HG02759 (cell line): Measurements from ENCODE around the gene NALCN.

Experiments used
- ATAC-seq: cut with Tn5 transposase; IDR thresholded peaks from one replicate; pipeline ENCODE4 v1.9.1; 2021; ENCODE audit warnings: mild to moderate bottlenecking, moderate library complexity; ENCODE audit not compliant: unreplicated experiment

The NALCN gene

DNA sequence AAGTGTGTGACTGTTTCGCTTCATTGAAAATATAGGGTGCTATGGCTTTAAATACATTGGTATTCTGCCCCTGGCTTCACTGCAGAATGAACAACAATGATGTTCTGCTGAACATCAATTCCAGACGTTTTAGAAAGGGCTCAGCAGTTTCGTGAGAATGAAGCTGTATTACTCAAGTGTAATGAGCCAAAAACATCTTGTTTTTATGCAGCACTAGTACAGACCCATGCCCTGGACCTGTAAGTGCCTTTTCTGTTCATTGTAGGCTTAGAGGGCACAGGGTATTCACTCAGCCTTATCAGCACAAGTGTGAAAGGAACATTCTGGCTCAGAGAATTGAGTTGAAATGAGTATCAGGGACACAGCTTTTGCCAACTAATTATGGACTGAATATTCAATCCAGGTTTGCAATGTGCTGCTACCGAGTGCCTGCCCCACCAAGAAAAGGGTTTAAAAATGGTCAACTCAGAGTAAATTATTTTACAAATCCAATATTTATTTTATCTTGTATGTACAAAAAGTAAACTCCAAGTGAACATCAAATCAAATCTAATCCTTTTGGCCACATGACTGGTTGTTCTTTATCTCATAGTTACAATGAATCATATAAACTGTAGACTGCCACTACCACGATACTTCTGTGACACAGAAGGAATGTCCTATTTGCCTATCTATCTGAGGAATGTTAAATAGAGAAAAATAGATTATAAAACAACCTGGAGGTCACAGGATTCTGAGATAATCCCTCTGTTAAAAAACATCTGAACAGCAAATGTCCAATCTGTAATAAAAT lies 362.8 kb downstream of the NALCN start:
- no peak for ATAC-seq

DNA sequence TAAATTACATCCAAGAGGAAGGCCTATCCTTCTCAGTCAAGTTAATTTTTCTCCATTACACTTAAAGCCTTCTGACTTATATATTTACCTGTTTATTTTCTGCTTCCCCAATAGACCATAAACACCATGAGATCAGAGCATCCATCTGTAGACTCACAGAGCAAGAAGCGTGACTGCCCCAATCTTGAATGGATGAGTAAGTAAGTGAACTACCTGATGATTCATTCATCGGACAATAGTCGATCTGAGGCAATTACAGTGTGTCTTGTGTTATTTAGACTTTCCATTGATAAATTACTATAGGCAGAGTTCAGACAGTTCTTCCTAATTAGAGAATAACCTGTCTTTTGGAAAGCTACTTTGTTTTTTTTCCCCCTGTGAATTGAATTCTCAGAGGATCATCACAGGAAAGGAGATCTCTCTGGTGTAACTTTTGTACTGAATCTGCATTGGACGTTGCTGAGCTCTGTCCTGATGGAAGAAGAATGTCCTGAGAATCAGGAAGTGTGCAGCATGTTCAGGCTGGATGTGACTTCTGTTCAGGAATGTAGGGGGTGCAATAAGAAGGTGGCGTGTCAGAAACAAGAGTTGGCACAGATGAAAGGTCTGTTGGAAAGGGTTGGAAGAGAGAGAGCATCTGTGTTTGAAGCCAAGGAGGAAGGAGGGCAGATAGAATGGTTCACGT lies 367.0 kb downstream of the NALCN start:
- no peak for ATAC-seq

DNA sequence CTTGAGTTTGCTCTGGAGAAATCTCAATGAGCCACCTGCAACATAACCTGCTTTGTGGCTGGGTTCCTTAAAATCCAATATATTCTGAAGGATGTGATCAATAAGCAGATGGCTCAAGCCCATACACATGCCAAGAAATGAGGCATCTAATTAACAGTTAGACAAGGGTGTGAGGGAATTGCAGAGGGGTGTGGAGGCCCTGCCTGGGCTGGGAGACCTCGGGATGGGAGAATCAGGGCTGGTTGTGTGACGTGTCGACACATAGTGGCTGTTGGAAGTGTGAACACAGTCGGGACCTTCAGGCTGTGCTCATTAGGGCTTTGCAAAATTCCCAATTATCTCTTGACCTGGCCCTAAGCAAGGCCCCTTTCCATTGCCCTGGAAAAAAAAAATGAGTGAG lies 379.8 kb downstream of the NALCN start:
- ATAC-seq, result no peak

DNA sequence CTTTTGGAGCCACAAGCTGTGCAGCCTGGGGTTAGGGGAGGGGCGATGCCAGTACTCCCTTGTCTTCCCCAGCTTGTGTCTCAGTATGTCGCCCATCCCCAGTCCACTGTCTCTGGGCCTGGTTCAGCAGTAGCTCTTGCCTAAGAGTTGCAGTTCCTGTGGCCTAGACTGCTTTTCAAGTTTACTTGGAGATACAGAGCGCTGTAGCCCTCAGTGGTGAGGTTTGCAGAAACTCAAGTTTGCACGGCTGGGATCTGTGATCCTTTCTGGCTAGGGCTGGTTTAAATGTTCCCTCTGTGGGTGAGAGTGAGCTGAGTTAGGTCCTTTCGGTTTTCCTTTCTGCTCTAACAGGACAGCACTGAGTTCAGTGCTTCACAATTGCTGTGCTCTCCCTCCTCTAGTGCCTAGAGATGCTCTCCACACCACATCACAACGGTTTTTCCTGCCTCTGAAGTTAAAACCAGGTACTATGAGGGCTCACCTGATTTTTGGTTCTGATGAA lies 381.1 kb downstream of the NALCN start:
- ATAC-seq, result no peak

DNA sequence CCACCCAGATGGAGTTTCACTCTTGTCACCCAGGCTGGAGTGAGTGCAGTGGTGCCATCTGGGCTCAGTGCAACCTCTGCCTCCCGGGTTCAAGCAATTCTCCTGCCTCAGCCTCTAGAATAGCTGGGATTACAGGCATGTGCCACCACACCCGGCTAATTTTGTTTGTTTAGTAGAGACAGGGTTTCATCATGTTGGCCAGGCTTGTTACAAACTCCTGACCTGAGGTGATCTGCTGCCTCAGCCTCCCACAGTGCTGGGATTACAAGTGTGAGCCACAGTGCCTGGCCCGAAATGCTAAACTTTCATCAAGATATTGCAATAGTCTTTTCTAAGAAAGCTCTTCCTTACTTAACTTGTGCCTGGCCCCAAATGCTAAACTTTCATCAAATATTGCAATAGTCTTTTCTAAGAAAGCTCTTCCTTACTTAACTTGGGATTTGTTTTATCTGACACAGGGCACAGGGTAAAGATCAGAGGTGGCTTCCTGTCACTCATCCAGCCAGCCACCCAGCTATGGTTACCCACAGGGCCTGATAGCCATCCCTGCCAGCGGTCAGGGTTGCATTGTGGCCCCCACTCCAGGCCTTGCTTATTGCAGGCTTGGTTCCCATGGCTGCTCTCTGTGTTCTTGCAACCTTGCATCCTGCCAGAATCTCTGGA lies 389.4 kb downstream of the NALCN start:
- ATAC-seq, result no peak

DNA sequence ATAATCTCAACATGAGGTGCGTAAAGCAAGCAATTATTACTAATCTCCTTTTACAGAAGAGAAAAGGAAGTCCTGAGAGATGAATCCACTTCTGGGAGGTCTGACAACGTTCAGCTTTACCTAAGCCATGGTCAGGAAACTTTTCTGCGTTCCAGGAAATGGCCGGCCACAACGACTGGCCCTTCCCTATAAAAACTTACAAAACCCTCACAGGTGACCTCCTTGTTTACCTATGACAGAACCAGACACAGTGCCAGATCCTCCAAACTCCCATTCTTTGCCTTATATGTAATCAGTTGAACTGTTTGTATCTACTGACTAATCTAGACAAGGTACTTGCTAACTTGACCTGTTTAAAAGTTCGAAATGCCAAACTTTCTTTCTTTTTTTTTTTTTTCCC lies 390.0 kb downstream of the NALCN start:
- ATAC-seq, result no peak

DNA sequence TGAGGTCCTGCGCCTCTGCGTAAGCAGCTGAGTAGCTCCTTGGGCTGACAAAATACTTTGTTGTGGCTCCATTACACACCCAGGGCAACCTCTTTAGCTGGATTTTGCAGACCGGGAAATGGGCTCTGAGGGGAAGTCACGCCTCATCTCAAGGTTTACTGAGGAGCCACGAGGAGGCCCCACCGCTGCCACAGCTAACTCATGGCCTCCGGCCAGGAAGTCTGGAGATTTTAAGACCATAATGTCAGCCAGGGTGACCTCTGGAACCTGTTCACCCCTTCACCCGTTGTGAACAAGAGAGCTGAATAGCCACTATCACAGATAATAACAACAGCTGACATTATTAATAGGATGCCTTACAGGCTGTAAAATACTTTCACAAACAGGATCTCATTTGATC lies 390.4 kb downstream of the NALCN start:
- no peak for ATAC-seq

DNA sequence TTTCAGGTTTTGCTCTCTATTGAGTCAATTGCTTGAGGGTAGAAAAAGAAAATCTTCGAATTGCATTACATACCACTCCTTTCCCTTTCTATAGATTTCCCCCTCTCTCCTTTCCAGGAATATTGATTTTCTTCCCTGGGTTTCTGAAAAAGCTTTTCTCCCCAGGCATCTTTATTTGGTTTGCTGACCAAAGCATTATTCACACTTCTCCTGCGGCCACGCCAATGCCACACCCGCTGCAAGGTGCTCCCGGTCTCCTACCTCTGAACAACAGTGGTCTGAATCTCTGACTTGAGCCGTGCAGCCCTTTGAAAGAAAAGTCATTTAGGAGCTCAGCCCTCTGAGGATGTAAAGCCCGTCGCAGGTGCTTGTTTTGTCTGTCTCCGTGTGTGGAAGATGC lies 390.8 kb downstream of the NALCN start:
- ATAC-seq, result no peak

DNA sequence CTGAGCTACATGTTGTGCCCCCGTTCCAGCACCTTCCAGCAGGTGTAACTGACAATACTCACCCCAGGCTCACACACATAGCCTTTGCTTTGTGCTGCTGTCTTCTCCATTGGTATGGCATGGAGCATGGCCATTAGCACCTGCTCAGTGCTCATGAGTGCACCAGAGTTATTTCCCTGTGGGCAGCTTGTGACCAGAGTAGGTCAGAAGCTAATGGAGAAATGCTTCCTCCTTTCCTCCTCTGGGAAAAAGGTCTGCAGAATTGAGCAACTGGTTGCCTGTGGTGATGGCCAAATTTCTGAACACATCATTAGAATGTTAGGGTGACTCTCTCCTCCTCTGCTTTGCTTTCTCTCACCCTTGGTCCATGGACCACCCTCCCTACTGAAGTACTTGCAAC lies 397.2 kb downstream of the NALCN start:
- ATAC-seq, result no peak

DNA sequence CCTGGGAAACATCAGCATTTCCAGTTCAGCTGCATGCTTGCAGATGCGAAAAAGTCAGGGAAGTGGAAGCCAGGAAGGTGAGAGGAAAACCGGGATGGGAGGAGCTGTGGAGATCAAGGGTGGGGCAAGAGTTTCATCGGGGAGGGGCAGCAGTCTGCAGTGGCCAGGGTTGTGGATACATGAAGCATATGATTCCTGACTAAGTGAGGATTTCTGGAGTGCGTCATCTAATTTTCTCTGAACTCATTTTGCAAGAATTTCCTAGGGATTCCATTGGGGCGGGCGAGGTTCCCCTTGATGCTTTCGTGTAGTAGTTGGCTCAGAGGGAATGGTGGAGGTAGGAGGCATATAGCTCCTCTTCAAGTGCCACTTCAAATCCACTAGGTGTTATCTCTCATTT lies 397.6 kb downstream of the NALCN start:
- ATAC-seq, result no peak

DNA sequence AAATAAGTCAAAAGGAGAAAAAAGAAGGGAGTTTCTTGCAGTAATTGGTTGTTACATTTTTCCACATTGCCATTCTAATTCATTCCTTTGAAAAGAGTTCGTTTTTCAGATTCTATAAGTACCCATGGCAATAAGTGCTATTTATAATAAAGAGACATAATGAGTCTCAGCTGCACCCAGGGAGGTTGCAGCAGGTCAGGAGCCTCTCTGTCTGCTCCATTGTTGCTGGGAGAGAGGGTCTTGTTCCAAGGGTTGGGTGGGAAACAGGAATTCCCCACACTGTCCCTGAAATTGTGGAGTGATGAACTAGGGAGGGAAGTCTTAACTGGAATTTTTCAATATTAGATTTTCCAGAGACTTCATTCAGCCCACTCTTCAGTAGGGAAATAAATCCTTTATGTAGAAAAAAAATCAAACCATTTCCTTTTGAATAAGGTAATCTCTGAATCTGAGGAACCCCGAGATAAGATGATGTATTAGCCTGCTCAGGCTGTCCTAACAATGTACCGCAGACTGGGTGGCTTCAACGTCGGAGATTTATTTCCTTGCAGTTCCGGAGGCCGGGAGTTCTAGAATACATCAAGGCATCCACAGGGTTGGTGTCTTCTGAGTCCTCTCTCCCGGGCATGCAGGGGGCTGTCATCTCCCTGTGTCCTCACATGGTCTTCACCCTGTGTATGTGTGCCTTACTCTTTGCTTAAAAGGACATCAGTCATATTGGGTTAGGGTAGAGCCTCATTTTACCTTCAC lies 399.0 kb downstream of the NALCN start:
- ATAC-seq, result no peak

DNA sequence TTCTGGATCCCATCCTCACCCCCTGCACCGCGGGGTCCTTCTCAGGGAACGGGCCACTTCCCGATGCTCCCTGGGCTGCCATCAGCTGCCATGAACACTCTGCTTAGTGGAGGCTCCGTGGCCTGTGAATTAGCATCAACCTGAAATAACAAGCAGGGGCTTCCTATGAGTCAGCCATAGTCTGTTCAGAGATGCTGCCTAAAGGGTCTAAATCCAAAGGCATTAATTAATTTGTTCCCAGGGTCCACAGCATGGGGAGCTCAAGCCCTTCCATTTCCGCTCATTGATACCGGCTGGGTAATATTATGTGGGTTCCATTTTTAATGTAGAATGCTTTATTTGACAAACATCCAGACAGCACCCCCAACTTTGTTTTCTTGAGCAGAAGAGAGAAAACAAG lies 399.8 kb downstream of the NALCN start:
- no peak for ATAC-seq

DNA sequence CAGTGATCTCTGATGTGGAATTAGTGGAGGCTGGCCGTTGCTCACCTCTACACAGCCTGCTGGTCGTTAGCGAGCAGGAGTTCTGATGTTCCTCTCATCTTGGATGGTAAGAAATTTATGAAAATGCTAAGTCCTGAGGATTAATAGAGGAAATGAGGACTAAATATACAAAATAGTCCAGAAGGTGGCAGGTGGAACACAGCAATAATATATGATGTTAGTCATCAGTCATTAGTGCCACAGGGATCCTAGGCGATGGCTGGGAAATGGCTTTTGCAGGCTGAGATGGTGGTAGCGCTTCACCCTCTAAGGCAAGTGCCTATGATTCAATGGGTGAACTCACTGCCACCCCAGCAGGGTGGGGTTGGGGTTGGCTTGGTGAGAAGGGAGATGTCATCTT lies 403.1 kb downstream of the NALCN start:
- ATAC-seq, result no peak

DNA sequence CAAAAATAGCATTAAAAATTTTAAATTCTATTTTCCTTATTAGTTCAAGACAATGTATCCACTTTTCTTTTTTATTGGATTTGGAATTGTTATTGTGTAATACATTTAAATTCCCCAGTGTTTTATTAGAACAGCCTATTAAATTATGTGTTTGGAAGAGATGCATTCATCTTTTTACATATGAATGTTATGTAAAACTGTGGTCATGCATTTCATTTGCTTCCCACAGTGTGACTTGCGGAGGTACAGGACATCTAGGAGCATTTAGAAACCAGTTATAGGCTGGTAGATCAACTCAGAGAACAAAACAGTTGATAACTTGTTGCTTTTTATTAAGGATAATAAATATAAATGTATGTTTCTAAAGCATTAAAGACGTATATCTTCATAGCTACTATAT lies 406.2 kb downstream of the NALCN start:
- ATAC-seq, result no peak

DNA sequence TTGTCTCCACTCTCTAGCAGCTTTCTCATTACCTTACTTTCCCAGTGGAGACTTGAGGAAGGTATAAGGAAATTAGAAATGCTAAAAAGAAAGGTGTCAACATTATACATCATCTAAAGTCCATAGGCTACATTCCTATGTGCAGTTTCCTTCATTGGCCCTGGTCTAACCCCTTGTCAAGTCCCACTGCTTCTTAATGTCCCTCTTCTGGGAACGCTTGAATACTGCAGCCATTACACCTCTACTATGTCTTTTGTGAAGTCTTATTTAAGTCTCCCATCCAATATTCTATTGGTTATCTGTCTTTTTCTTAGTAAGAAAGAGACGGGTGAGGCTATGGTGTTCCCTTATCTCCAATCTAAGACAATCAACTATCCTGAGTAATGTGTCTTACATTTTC lies 409.1 kb downstream of the NALCN start:
- ATAC-seq, result no peak
